ENCODE measurements around the gene SLC8B1. TPM values are rescaled to one million over a fixed set of nuclear protein-coding genes. Genes with fewer than 3 reads are reported as not detected.

Gene SLC8B1
- total and polyA plus RNA-seq, 9 of the 15 experiments (the other 6 are each of a cell fraction or from before 2014, with no cell fraction given), result 0.86 to 34.1 (median 18.5) TPM

GRCh38 chr12:113358381-113359132 lies 23.6 kb upstream of the SLC8B1 start, which contains the start of gene PLBD2 (continued):
- TF ChIP-seq E2F5 (CRISPR knock-in tag; IDR thresholded peaks at IDR 0.05) (no peak), MNT (conservative IDR thresholded peaks at IDR 0.05) (peak; percentile 37 to 71; a peak in 3 of 4 replicates), SETDB1 (IDR thresholded peaks at IDR 0.05; ENCODE audit: low read length) (no peak), ZNF165 (CRISPR knock-in tag; IDR thresholded peaks at IDR 0.05; ENCODE audit: borderline replicate concordance) (no peak), ZNF384 (IDR thresholded peaks at IDR 0.05; ENCODE audit: low read depth, low read length) (peak; percentile 96), ZNF592 (IDR thresholded peaks at IDR 0.05) (peak; percentile 47; the same call in 1 of the 2 replicates), NFIC (IDR thresholded peaks at IDR 0.05) (no peak), DPF2 (IDR thresholded peaks at IDR 0.05) (no peak), SAP30 (IDR thresholded peaks at IDR 0.05; ENCODE audit: borderline replicate concordance, insufficient read depth, low read depth, low read length, poor library complexity, severe bottlenecking) (peak; percentile 69), THAP12 (CRISPR knock-in tag; IDR thresholded peaks at IDR 0.05) (peak; percentile 60; the same call in 1 of the 2 replicates), U2AF1 (optimal IDR thresholded peaks at IDR 0.05; ENCODE audit: low read depth, low read length) (no peak), THRAP3 (IDR thresholded peaks at IDR 0.05; ENCODE audit: borderline replicate concordance) (no peak), KLF16 (IDR thresholded peaks at IDR 0.05) (no peak), VEZF1 (CRISPR knock-in tag; IDR thresholded peaks at IDR 0.05) (peak; percentile 89), TBL1XR1 (IDR thresholded peaks at IDR 0.05; ENCODE audit: low read length in 2 of 2) (0 out of 4 replicates have a peak, but pooled peaks of 1 of the 2 experiments have one; percentile 49), FOXK2 (conservative IDR thresholded peaks at IDR 0.05 in 1 of 2, IDR thresholded peaks at IDR 0.05 in 1 of 2; ENCODE audit: low read depth in 2 of 2) (0 out of 4 replicates have a peak, but pooled peaks of 1 of the 2 experiments have one; percentile 42)

All from K562 (cell line).